Liver (tissue), 9 donors: ENCODE results near the gene RHOH. TPM values are rescaled to one million over a fixed set of nuclear protein-coding genes. Genes with fewer than 3 reads are reported as not detected.

Experiments used
- DNase-seq: peaks from one replicate; pipeline ENCODE4 v3.0.0-alpha.2; 2017; ENCODE audit warnings: low spot score
- H3K27ac ChIP-seq, 2 donors: one replicate each; pipeline ENCODE4 v1.7.0; 2013; ENCODE audit warnings: inconsistent platforms in 2 of 2, low read length in 2 of 2, control low read depth in 1 of 2, low read depth in 1 of 2, mild to moderate bottlenecking in 1 of 2
- H3K27me3 ChIP-seq, 4 donors: one replicate each; pipeline versions ENCODE4 v1.6.1 to v1.7.0; 2013; ENCODE audit warnings: low read length in 3 of 4, inconsistent platforms in 1 of 4, mild to moderate bottlenecking in 1 of 4, moderate library complexity in 1 of 4; ENCODE audit not compliant: control insufficient read depth in 4 of 4, insufficient read depth in 4 of 4
- H3K36me3 ChIP-seq, 4 donors: one replicate each; pipeline versions ENCODE4 v1.6.1 to v1.7.0; 2013; ENCODE audit warnings: low read length in 3 of 4, mild to moderate bottlenecking in 3 of 4, low read depth in 1 of 4, moderate library complexity in 1 of 4; ENCODE audit not compliant: control insufficient read depth in 4 of 4, insufficient read depth in 3 of 4
- H3K4me1 ChIP-seq, 4 donors: one replicate each; pipeline versions ENCODE4 v1.6.1 to v1.7.0; 2013; ENCODE audit warnings: low read length in 3 of 4, mild to moderate bottlenecking in 3 of 4, moderate library complexity in 1 of 4; ENCODE audit not compliant: control insufficient read depth in 4 of 4, insufficient read depth in 4 of 4
- H3K4me3 ChIP-seq, 3 donors: one replicate each; pipeline versions ENCODE4 v1.6.1 to v1.7.0; 2013; ENCODE audit warnings: low read length in 3 of 3, control low read depth in 1 of 3, low read depth in 1 of 3, mild to moderate bottlenecking in 1 of 3
- H3K9ac ChIP-seq, 2 donors: one replicate each; pipeline ENCODE4 v1.7.0; 2013; ENCODE audit warnings: low read length in 2 of 2, mild to moderate bottlenecking in 2 of 2, moderate library complexity in 2 of 2, control low read depth in 1 of 2, low read depth in 1 of 2
- H3K9me3 ChIP-seq, 4 donors: one replicate each; pipeline versions ENCODE4 v1.6.1 to v1.7.0; 2013; ENCODE audit warnings: low read length in 3 of 4; ENCODE audit not compliant: control insufficient read depth in 4 of 4
- EGR1 ChIP-seq, 2 donors: IDR thresholded peaks; 2 replicates each; pipeline ENCODE4 v1.6.1; 2016 to 2018; ENCODE audit warnings: antibody characterized with exemption in 2 of 2, low read depth in 2 of 2
- FOXA1 ChIP-seq: IDR thresholded peaks from 2 replicates; pipeline ENCODE4 v1.6.1; 2016; ENCODE audit warnings: antibody characterized with exemption
- FOXA2 ChIP-seq: IDR thresholded peaks from 2 replicates; pipeline ENCODE4 v1.6.1; 2016; ENCODE audit warnings: antibody characterized with exemption
- GABPA ChIP-seq, 2 donors: IDR thresholded peaks in 1 of 2; conservative IDR thresholded peaks in 1 of 2; 2 replicates each; pipeline ENCODE4 v1.6.1; 2016; ENCODE audit warnings: antibody characterized with exemption in 2 of 2, mild to moderate bottlenecking in 1 of 2, moderate library complexity in 1 of 2
- HNF4A ChIP-seq, 2 donors: conservative IDR thresholded peaks; 2 replicates each; pipeline ENCODE4 v1.6.1; 2016; ENCODE audit warnings: antibody characterized with exemption in 2 of 2, mild to moderate bottlenecking in 2 of 2
- HNF4G ChIP-seq: IDR thresholded peaks from 2 replicates; pipeline ENCODE4 v1.6.1; 2016; ENCODE audit warnings: antibody characterized with exemption
- JUND ChIP-seq, 2 donors: IDR thresholded peaks; 2 replicates each; pipeline ENCODE4 v1.6.1; 2016; ENCODE audit warnings: antibody characterized with exemption in 2 of 2
- NR2F2 ChIP-seq: IDR thresholded peaks from 2 replicates; pipeline ENCODE4 v1.6.1; 2016; ENCODE audit warnings: antibody characterized with exemption
- RAD21 ChIP-seq, 2 donors: IDR thresholded peaks; 2 replicates each; pipeline ENCODE4 v1.6.1; 2016; ENCODE audit warnings: antibody characterized with exemption in 2 of 2, mild to moderate bottlenecking in 2 of 2
- RXRA ChIP-seq, 2 donors: IDR thresholded peaks; 2 replicates each; pipeline ENCODE4 v1.6.1; 2017 to 2018; ENCODE audit warnings: antibody characterized with exemption in 2 of 2, mild to moderate bottlenecking in 1 of 2
- SP1 ChIP-seq: IDR thresholded peaks from 2 replicates; pipeline ENCODE4 v1.6.1; 2018; ENCODE audit warnings: antibody characterized with exemption, mild to moderate bottlenecking
- TAF1 ChIP-seq: conservative IDR thresholded peaks from 2 replicates; pipeline ENCODE4 v1.6.1; 2016; ENCODE audit warnings: antibody characterized with exemption, mild to moderate bottlenecking
- YY1 ChIP-seq: IDR thresholded peaks from 2 replicates; pipeline ENCODE4 v1.6.1; 2016; ENCODE audit warnings: antibody characterized with exemption, mild to moderate bottlenecking
- WGBS: extraction: QIAGEN DNeasy Blood & Tissue Kit; methylation state at CpG from one replicate; pipeline ENCODE4 v1.1.7; 2013; 5-methylcytosine and 5-hydroxymethylcytosine counted together
- polyA plus RNA-seq, 2 donors: library from polyadenylated mRNA; stranded (reverse) in 1 of 2; unstranded in 1 of 2; fragments of 200-250 nt in 1 of 2; fragments of >200 nt in 1 of 2; fragmentation: Nextera tagmentation in 1 of 2; extraction: Ambion mirVana in 1 of 2; gene quantifications; one replicate each; pipeline versions ENCODE4 v1.2.1 to v1.2.3, GENCODE V29; 2013 to 2015
- total RNA-seq, 2 donors: library from RNA; depleted of rRNA; stranded (reverse); fragments of >200 nt; gene quantifications; one replicate each; pipeline ENCODE4 v1.2.3, GENCODE V29; 2014
- TF ChIP-seq, protein P1 (sequence below): IDR thresholded peaks from 2 replicates; pipeline ENCODE4 v1.6.1; 2016; ENCODE audit warnings: antibody characterized with exemption
- TF ChIP-seq, protein P2 (sequence below): IDR thresholded peaks from 2 replicates; pipeline ENCODE4 v1.6.1; 2016; ENCODE audit warnings: antibody characterized with exemption, mild to moderate bottlenecking
- TF ChIP-seq, protein P3 (sequence below): IDR thresholded peaks from 2 replicates; pipeline ENCODE4 v1.6.1; 2016; ENCODE audit warnings: antibody characterized with exemption
- TF ChIP-seq, protein P4 (sequence below): fragments of 150-350 bp; IDR thresholded peaks from 2 replicates; pipeline ENCODE4 v1.5.1; 2017; ENCODE audit warnings: improper control_type of control experiment, low read depth, low read length; ENCODE audit not compliant: missing input control
- TF ChIP-seq, protein P5 (sequence below): IDR thresholded peaks from 2 replicates; pipeline ENCODE4 v1.6.1; 2016; ENCODE audit warnings: antibody characterized with exemption
- donor health status: healthy.
- donor health status: healthy.
- donor health status: healthy.
- donor health status: healthy.
- donor health status: healthy.

The RHOH gene
- total and polyA plus RNA-seq, 4 donors, result 0.56 to 2.3 (median 1.3) TPM

DNA sequence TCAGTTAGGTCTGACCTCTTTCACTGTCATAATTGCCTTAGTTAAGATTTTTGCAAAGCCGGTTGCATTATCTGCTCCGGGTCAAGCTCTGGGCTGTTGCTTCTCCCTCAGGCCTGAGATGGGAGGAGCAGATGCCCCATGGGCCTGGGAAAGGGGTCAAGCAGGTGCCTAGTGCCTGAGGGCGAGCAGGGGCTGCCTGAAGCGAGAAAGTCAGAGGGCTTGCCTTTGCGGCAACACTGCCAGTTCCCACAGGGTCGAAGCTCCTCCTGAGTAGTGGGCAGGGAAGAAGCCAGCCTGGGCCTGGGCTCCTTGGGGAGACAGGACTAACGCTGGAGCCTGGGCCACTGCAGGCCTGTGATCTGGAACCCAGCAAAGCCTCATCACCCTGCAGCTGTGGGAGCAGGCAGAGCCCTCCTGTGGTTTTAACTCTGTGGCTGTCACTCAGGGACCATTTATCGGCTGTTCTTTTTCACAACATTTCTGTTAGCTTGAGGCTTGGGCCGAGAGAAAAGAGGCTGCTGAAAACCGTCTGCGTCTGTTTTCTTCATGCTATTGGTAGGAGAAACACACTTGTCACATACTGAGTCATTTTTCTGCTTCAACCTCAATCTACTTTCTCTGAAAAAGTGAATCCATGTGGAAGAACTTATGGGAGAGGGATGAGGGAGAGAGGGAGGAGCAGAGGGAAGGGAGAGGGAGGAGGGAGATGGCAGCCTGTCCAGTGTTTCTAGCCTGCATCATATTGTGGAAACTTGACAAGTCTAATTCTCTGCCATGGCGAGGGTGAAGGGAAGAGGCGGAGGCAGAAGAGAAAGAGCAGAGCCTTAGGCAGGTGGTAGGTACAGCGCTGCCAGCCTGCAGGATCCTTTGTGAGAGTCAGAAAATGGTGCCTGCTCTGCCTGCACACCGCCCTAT lies 68.4 kb downstream of the RHOH start:
- DNase-seq, result no peak
- whole genome bisulfite sequencing, result 83% methylated on average over 15 of the region's 15 CpGs
- H3K4me3 ChIP-seq, result no peak overlapping the region
- H3K4me1 ChIP-seq, result no peaks in the 10 kb centered on the region
- TF ChIP-seq RXRA (IDR thresholded peaks at IDR 0.05) (no peak), FOXA1 (no peak), RAD21 (IDR thresholded peaks at IDR 0.05) (no peak), NR2F2 (no peak), TAF1 (no peak), EGR1 (IDR thresholded peaks at IDR 0.05; ENCODE audit: low read depth in 2 of 2) (no peak), YY1 (no peak), FOXA2 (no peak), HNF4A (conservative IDR thresholded peaks at IDR 0.05) (no peak), GABPA (IDR thresholded peaks at IDR 0.05 in 1 of 2, conservative IDR thresholded peaks at IDR 0.05 in 1 of 2) (no peak), JUND (IDR thresholded peaks at IDR 0.05) (no peak), HNF4G (no peak), SP1 (no peak)
- TF ChIP-seq, protein P1, sequence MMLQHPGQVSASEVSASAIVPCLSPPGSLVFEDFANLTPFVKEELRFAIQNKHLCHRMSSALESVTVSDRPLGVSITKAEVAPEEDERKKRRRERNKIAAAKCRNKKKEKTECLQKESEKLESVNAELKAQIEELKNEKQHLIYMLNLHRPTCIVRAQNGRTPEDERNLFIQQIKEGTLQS, result no peak
- TF ChIP-seq, protein P2, sequence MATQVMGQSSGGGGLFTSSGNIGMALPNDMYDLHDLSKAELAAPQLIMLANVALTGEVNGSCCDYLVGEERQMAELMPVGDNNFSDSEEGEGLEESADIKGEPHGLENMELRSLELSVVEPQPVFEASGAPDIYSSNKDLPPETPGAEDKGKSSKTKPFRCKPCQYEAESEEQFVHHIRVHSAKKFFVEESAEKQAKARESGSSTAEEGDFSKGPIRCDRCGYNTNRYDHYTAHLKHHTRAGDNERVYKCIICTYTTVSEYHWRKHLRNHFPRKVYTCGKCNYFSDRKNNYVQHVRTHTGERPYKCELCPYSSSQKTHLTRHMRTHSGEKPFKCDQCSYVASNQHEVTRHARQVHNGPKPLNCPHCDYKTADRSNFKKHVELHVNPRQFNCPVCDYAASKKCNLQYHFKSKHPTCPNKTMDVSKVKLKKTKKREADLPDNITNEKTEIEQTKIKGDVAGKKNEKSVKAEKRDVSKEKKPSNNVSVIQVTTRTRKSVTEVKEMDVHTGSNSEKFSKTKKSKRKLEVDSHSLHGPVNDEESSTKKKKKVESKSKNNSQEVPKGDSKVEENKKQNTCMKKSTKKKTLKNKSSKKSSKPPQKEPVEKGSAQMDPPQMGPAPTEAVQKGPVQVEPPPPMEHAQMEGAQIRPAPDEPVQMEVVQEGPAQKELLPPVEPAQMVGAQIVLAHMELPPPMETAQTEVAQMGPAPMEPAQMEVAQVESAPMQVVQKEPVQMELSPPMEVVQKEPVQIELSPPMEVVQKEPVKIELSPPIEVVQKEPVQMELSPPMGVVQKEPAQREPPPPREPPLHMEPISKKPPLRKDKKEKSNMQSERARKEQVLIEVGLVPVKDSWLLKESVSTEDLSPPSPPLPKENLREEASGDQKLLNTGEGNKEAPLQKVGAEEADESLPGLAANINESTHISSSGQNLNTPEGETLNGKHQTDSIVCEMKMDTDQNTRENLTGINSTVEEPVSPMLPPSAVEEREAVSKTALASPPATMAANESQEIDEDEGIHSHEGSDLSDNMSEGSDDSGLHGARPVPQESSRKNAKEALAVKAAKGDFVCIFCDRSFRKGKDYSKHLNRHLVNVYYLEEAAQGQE, result no peak
- TF ChIP-seq, protein P3, sequence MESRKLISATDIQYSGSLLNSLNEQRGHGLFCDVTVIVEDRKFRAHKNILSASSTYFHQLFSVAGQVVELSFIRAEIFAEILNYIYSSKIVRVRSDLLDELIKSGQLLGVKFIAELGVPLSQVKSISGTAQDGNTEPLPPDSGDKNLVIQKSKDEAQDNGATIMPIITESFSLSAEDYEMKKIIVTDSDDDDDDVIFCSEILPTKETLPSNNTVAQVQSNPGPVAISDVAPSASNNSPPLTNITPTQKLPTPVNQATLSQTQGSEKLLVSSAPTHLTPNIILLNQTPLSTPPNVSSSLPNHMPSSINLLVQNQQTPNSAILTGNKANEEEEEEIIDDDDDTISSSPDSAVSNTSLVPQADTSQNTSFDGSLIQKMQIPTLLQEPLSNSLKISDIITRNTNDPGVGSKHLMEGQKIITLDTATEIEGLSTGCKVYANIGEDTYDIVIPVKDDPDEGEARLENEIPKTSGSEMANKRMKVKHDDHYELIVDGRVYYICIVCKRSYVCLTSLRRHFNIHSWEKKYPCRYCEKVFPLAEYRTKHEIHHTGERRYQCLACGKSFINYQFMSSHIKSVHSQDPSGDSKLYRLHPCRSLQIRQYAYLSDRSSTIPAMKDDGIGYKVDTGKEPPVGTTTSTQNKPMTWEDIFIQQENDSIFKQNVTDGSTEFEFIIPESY, result no peak
- TF ChIP-seq, protein P4, sequence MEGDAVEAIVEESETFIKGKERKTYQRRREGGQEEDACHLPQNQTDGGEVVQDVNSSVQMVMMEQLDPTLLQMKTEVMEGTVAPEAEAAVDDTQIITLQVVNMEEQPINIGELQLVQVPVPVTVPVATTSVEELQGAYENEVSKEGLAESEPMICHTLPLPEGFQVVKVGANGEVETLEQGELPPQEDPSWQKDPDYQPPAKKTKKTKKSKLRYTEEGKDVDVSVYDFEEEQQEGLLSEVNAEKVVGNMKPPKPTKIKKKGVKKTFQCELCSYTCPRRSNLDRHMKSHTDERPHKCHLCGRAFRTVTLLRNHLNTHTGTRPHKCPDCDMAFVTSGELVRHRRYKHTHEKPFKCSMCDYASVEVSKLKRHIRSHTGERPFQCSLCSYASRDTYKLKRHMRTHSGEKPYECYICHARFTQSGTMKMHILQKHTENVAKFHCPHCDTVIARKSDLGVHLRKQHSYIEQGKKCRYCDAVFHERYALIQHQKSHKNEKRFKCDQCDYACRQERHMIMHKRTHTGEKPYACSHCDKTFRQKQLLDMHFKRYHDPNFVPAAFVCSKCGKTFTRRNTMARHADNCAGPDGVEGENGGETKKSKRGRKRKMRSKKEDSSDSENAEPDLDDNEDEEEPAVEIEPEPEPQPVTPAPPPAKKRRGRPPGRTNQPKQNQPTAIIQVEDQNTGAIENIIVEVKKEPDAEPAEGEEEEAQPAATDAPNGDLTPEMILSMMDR, result no peak
- TF ChIP-seq, protein P5, sequence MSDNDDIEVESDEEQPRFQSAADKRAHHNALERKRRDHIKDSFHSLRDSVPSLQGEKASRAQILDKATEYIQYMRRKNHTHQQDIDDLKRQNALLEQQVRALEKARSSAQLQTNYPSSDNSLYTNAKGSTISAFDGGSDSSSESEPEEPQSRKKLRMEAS, result no peak
- H3K36me3 ChIP-seq, result no peaks in the 10 kb centered on the region
- no peak overlapping the region for H3K9ac ChIP-seq
- no peaks in the 10 kb centered on the region for H3K27me3 ChIP-seq
- no peak overlapping the region for H3K27ac ChIP-seq
- no peaks in the 10 kb centered on the region for H3K9me3 ChIP-seq
